ENCODE data around the gene TRERF1. TPM values are rescaled to one million over a fixed set of nuclear protein-coding genes. Genes with fewer than 3 reads are reported as not detected.

The TRERF1 gene
- total RNA-seq, 1 donor from 2014 or later, result 20.6 TPM

- Histone ChIP-seq H3K9me3 (no peaks in the 10 kb centered on the region), H3K27ac (no peak overlapping the region), H3K4me3 (no peak overlapping the region), H3K27me3 (no peaks in the 10 kb centered on the region), H3K4me1 (peaks cover 27% of the 10 kb centered on the region), H3K36me3 (no peaks in the 10 kb centered on the region)
- intact Hi-C loops (cut with DNase I), result no loop called here
- TF ChIP-seq POLR2AphosphoS5 (IDR thresholded peaks at IDR 0.05; ENCODE audit: insufficient read depth in 1 of 2, low read depth in 1 of 2) (no peak), POLR2A (IDR thresholded peaks at IDR 0.05) (no peak), CTCF (IDR thresholded peaks at IDR 0.05) (no peak)
- DNase-seq (ENCODE audit: extremely low spot score in 2 of 2), result no peak
Measured at GRCh38 chr6:42410861-42411260, 40.9 kb downstream of the TRERF1 start.

GRCh38 chr6:42409581-42409980 is 42.1 kb downstream of the TRERF1 start:
- intact Hi-C loops (cut with DNase I), result no loop called here
- no peaks in the 10 kb centered on the region for H3K9me3 ChIP-seq
- TF ChIP-seq CTCF (IDR thresholded peaks at IDR 0.05) (no peak), POLR2AphosphoS5 (IDR thresholded peaks at IDR 0.05; ENCODE audit: insufficient read depth in 1 of 2, low read depth in 1 of 2) (no peak), POLR2A (IDR thresholded peaks at IDR 0.05) (no peak)

GRCh38 chr6:42407379-42407778 is 44.3 kb downstream of the TRERF1 start:
- intact Hi-C loops (cut with DNase I), result no loop called here
- TF ChIP-seq POLR2A (IDR thresholded peaks at IDR 0.05), result peak in 1 of 2 donors; percentile 6
- TF ChIP-seq CTCF (IDR thresholded peaks at IDR 0.05), result no peak
- peak in 1 of 2 donors; percentile 90 for TF ChIP-seq POLR2AphosphoS5 (IDR thresholded peaks at IDR 0.05; ENCODE audit: insufficient read depth in 1 of 2, low read depth in 1 of 2)
- Histone ChIP-seq H3K4me1 (peaks cover 61% of the 10 kb centered on the region), H3K4me3 (peak overlapping the region in 1 of 2 donors; percentile 22), H3K27me3 (no peaks in the 10 kb centered on the region), H3K27ac (peak overlapping the region; percentile 80), H3K36me3 (no peaks in the 10 kb centered on the region), H3K9me3 (no peaks in the 10 kb centered on the region)
- DNase-seq (ENCODE audit: extremely low spot score in 2 of 2), result no peak

More at GRCh38 chr6:42409581-42409980, 42.1 kb downstream of the TRERF1 start:
- H3K36me3 ChIP-seq, result no peaks in the 10 kb centered on the region
- H3K4me1 ChIP-seq, result peaks cover 40% of the 10 kb centered on the region
- no peak overlapping the region for H3K27ac ChIP-seq
- no peaks in the 10 kb centered on the region for H3K27me3 ChIP-seq
- DNase-seq (ENCODE audit: extremely low spot score in 2 of 2), result no peak
- H3K4me3 ChIP-seq, result no peak overlapping the region

- intact Hi-C loops (cut with DNase I), result no loop called here
- Histone ChIP-seq H3K36me3 (no peaks in the 10 kb centered on the region), H3K9me3 (no peaks in the 10 kb centered on the region), H3K4me3 (no peak overlapping the region), H3K4me1 (peaks cover 65% of the 10 kb centered on the region), H3K27ac (peak overlapping the region; percentile 80), H3K27me3 (no peaks in the 10 kb centered on the region)
- no peak for TF ChIP-seq POLR2AphosphoS5 (IDR thresholded peaks at IDR 0.05; ENCODE audit: insufficient read depth in 1 of 2, low read depth in 1 of 2)
- DNase-seq (ENCODE audit: extremely low spot score in 2 of 2), result no peak
Measured at GRCh38 chr6:42406306-42407280, 45.1 kb downstream of the TRERF1 start.

GRCh38 chr6:42405021-42405420 is 46.7 kb downstream of the TRERF1 start:
- H3K9me3 ChIP-seq, result no peaks in the 10 kb centered on the region
- H3K4me3 ChIP-seq, result no peak overlapping the region
- peaks cover 67% of the 10 kb centered on the region for H3K4me1 ChIP-seq
- intact Hi-C loops (cut with DNase I), result no loop called here
- peak overlapping the region; percentile 80 for H3K27ac ChIP-seq
- H3K36me3 ChIP-seq, result no peaks in the 10 kb centered on the region
- DNase-seq (ENCODE audit: extremely low spot score in 2 of 2), result no peak
- no peaks in the 10 kb centered on the region for H3K27me3 ChIP-seq
- TF ChIP-seq CTCF (IDR thresholded peaks at IDR 0.05) (no peak), POLR2AphosphoS5 (IDR thresholded peaks at IDR 0.05; ENCODE audit: insufficient read depth in 1 of 2, low read depth in 1 of 2) (no peak), POLR2A (IDR thresholded peaks at IDR 0.05) (no peak)
